GM20431 (cell line): Measurements from ENCODE around the gene PON2.

Source experiments
- in situ Hi-C: fragments of 300-500 bp; cut with MseI, MboI; formaldehyde crosslinking; loops from one replicate; pipeline ENCODE4 v1.15.0; 2020; ENCODE audit warnings: low sequenced_read_pairs; ENCODE audit not compliant: unreplicated experiment

The PON2 gene

DNA sequence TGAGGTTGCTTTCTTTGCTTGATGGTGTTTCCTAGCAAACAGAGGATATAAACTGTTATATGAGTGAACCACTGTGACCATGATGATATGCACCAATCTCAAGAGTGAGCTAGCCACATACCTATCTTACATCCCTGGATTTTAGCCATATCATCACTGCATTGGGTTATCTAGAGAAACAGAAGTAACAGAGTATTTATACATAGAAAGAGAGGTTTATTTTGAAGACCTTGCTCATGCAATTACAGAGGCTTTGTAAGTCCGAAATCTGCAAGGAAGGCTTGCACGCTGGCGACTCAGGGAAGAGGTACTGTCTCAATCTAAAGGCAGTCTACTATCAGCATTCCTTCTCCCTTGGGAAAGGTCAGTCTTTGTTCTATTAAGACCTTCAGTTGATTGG is 11.8 kb upstream of the PON2 start:
- in situ Hi-C loops: no loop called here

GRCh38 chr7:95444796-95445195 is 10.0 kb upstream of the PON2 start:
- in situ Hi-C loops: no loop called here

DNA sequence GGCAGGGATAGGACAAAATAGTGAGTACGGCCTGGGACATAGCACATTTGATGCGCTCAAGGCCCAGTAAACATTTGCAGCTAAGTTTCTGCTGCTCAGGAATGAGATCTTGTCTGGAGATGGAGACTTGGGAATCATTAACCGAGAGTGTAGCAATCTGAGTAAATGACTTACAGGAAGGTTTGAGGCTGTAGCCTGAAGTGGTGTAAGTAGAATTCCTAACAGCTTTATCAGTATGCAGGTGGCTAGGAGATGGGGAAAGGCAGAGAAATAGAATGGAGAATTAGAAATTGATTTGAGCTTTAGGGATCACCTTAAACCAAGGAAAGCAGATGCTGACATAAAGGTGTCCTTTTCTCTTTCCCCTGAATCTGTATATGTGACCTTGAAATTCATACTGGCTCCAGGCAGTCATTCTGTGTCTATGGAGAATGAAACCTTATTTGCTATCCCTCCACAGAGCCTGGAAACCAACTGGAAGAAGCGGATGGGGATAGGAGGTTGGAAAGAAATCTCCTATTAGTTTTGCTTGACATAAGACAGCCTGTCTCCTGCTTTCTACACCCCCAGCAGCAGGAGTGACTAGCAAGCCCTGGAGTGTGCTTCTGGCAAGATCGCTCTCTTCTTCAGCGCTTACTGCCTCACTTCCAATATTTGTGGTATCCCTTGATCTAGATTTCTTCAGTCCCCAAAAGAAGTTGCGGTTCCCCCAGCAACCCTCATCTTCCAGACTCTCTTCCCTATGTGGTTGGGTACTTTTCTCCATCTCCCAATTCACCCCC is 6.4 kb upstream of the PON2 start:
- in situ Hi-C loops: no loop called here

GRCh38 chr7:95440394-95441038 is 5.7 kb upstream of the PON2 start:
- in situ Hi-C loops: no loop called here

DNA sequence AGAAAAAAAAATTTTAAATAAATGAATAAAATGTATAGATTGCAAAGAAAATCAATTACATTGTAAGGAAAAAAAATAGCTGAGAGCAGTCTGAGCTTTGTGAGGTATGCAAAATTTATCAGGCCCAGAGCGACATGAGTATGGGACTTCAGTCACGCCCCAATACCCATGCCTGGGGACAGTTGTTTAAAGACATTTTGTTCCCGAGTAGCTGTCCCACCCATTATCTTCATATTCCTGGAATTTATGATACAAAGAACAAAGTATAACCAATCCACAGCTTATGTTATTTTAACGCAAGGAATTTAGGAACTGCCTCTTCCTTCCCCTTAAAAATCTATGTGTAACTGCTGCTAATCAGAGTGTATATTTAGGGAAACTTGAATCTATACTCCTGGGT is 1.6 kb upstream of the PON2 start:
- in situ Hi-C loops: no loop called here

DNA sequence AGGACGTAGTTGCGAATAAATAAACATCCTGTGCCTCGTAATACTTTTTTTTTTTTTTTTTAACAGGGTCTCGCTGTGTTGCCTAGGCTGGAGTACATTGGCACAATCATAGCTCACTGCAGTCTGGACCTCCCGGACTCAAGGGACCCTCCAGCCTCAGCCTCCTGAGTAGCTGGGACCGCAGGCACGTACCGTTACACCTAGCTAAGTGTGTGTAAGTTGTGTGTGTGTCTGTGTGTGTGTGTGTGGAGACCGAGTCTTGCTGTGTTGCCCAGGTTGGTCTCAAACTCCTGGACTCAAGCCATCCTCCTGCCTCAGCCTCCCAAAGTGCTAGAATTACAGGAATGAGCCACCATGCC is 573 bp upstream of the PON2 start:
- in situ Hi-C loops: no loop called here

DNA sequence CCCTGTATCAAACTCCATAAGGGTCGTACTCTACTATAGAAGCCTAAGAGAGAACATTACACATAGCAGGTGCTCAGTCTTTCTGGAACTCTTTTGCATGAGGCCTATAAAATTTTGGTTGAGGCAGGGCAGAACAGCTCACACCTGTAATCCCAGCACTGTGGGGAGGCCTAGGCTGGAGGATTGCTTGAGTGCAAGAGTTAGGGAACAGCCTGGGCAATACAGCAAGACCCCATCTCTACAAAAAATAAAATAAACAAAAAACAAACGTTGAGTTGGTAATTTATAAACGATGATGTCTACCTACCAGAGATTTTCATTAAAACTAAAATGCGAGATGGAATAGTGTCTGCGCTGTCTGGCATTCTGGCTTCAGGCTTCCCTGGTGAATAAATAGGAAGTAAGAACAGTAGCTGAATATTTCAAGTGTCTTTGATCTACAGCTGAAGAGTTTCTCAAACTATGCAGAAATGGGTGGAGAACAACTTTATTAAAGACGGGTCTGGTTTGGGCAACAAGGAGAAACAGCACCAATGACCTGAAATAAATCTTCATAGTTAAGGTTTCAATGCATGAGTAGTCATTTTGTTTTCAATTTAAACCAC is 774 bp downstream of the PON2 start:
- in situ Hi-C loops: no loop called here

DNA sequence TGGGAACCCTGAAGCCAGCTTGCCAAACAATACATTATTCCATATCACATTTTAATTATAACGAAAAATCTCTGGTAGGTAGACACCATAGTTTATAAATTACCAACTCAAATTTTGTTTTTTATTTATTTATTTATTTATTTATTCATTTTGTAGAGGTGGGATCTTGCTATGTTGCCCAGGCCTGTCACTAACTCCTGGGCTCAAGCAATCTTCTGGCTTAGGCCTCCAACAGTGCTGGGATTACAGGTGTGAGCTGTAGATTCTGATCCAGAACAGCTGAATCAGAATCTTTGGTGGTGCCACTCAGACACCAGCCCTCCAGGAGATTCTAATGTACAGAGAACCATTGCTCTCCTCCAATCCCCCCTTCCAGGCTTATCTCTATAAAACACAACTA is 1.7 kb downstream of the PON2 start:
- in situ Hi-C loops: no loop called here

DNA sequence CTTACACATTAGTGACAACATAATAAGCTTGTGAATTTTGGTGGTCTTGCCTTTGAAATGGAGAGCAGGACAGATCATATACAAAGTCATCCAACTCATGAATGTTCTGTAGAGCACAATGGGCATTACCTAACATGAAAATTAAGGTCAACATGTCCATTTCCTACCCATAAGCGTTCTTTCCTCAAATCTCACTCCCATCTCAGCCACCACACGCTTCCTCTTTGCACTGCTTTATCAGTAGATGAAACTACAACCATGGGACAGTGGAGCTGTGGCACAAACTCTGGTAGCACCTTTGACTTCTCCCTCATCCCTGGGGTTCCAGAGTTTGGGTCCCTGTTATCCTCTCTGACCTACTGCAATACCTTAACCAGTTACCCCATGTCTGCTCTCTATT is 2.2 kb downstream of the PON2 start:
- in situ Hi-C loops: no loop called here

- in situ Hi-C loops: no loop called here
These were observed 4.0 kb downstream of the PON2 start for GRCh38 chr7:95430864-95431263.

DNA sequence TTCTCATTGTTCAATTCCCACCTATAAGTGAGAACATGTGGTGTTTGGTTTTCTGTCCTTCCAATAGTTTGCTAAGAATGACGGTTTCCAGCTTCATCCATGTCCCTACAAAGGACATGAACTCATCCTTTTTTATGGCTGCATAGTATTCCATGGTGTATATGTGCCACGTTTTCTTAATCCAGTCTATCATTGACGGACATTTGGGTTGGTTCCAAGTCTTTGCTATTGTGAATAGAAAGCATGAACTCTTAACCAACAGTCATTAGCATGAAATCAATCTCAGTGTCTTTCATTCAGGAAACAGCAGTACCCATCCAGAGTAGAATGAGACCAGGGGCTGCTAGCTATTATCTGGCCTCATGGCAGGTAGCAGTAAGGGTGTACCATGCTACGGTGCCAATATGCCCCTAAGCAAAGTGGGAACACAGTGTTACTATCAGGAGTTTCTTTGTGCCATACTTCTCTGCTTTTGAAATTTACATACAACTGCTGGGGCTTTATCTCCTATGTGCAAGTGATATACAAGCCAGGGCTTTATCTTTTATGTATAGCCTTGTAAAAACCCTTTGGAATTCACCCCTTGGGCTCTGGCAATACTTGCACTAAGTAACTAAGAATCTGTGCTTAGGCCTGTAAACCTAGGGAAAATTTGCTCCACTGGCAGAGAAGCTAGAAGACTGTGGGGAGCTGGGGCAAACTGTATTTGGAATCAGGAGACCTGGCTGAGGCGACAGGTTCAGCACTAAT is 5.4 kb downstream of the PON2 start:
- in situ Hi-C loops: no loop called here

- in situ Hi-C loops: no loop called here
These were observed 6.8 kb downstream of the PON2 start for GRCh38 chr7:95427914-95428516.

GRCh38 chr7:95427166-95427565 is 7.7 kb downstream of the PON2 start:
- in situ Hi-C loops: no loop called here

DNA sequence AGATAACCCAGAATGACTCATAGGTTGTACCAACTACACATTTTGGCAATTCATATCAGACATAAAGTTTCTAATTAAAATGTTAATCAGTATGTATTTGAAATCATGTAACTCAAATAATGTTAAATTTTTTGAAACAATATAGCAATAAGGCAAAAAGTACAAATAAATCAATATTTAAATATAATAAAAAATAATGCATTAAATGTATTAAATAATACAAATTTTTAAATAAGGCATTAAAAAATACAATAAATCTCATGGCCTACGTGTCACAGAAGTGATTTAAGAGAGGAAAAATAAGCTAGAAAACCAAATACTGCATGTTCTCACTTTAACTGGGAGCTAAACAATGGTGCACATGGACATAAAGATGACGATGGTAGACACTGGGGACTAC is 9.1 kb downstream of the PON2 start:
- in situ Hi-C loops: no loop called here

GRCh38 chr7:95424716-95425115 is 10.1 kb downstream of the PON2 start:
- in situ Hi-C loops: no loop called here

- in situ Hi-C loops: no loop called here
These were observed 12.9 kb downstream of the PON2 start for GRCh38 chr7:95421847-95422444.

GRCh38 chr7:95421000-95421846 is 13.6 kb downstream of the PON2 start:
- in situ Hi-C loops: no loop called here

DNA sequence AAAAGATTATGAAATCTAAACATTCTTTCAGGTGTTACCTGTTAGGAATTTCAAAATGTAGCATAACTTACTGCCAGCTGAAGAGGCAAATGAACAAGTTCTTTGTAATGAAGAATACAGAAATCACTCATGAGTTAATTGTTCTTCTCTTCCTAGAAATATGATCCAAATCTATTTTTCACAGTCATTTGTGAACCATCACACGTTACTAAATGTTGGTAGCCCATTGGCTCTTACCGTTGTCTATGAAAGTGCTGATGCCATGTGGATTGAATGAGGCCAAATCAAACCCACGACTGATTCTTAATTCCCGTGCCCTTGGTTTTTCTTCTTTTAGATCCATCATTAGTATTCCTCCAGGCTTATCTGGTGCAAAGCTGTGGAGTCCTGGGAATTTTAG is 22.8 kb downstream of the PON2 start:
- in situ Hi-C loops: no loop called here

DNA sequence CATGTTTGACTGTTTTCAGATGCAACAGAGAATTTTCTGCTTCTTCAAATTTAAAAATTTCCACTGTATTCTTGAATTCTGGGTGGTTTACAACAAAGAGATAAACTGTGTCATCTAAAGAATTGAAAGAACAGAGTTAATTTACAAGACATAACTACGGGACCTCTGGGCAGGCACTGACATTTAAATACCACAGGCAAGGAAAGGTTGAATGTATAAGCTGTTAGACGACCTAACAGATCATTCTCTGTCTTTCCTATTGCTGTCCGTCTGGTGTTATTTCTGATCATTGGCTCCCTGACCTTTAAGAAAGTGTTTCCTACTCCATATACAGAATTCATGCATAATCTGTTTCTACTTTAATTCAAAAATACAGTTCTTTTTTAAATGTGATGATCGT is 23.2 kb downstream of the PON2 start:
- in situ Hi-C loops: no loop called here
